Neural progenitor cell (in vitro differentiated cells): Measurements from ENCODE around the gene CLASRP. TPM values are rescaled to one million over a fixed set of nuclear protein-coding genes. Genes with fewer than 3 reads are reported as not detected.

Source experiments
- DNase-seq: peaks from one replicate; pipeline ENCODE4 v3.0.0-alpha.2; 2016; ENCODE audit warnings: low spot score
- H2AFZ ChIP-seq: fragments of 200-600 bp; sonication (generic); replicated peaks from 2 replicates; pipeline ENCODE4 v1.6.1; 2016; ENCODE audit warnings: antibody characterized with exemption
- H3F3A ChIP-seq: fragments of 200-600 bp; sonication (generic); 2 replicates; pipeline ENCODE4 v1.6.1; 2016; ENCODE audit warnings: antibody characterized with exemption, low read depth
- H3K27ac ChIP-seq: fragments of 200-600 bp; sonication (generic); 2 replicates; pipeline ENCODE4 v1.5.1; 2016; ENCODE audit warnings: mild to moderate bottlenecking
- H3K27me3 ChIP-seq: fragments of 200-600 bp; sonication (generic); 2 replicates; pipeline ENCODE4 v1.6.1; 2016; ENCODE audit warnings: mild to moderate bottlenecking, moderate library complexity
- H3K36me3 ChIP-seq: fragments of 200-600 bp; sonication (generic); 2 replicates; pipeline ENCODE4 v1.5.1; 2016
- H3K4me1 ChIP-seq: fragments of 200-600 bp; sonication (generic); 2 replicates; pipeline ENCODE4 v1.6.1; 2016; ENCODE audit warnings: mixed run types
- H3K4me2 ChIP-seq: fragments of 200-600 bp; sonication (generic); 2 replicates; pipeline ENCODE4 v1.6.1; 2016
- H3K4me3 ChIP-seq: fragments of 200-600 bp; sonication (generic); 2 replicates; pipeline ENCODE4 v1.5.1; 2016
- H3K79me2 ChIP-seq: fragments of 200-600 bp; sonication (generic); 2 replicates; pipeline ENCODE4 v1.6.1; 2016; ENCODE audit warnings: low read depth
- H3K9ac ChIP-seq: fragments of 200-600 bp; sonication (generic); 2 replicates; pipeline ENCODE4 v1.6.1; 2016
- H3K9me3 ChIP-seq: fragments of 200-600 bp; sonication (generic); 2 replicates; pipeline ENCODE4 v1.5.1; 2016; ENCODE audit warnings: low read depth
- H4K20me1 ChIP-seq: fragments of 200-600 bp; sonication (generic); 2 replicates; pipeline ENCODE4 v1.6.1; 2016; ENCODE audit warnings: low read depth
- H3K27ac Mint-ChIP-seq: 3 replicates; pipeline ENCODE4 v1.8.0; 2021; ENCODE audit warnings: mixed read lengths
- H3K27me3 Mint-ChIP-seq: 2 replicates; pipeline ENCODE4 v1.8.0; 2022; ENCODE audit warnings: low read depth, mild to moderate bottlenecking, inconsistent platforms, moderate library complexity, mixed read lengths; ENCODE audit not compliant: insufficient read depth
- H3K36me3 Mint-ChIP-seq: 3 replicates; pipeline ENCODE4 v1.8.0; 2021; ENCODE audit warnings: mixed read lengths
- H3K4me1 Mint-ChIP-seq: 3 replicates; pipeline ENCODE4 v1.8.0; 2021; ENCODE audit warnings: mixed read lengths
- H3K4me3 Mint-ChIP-seq: 3 replicates; pipeline ENCODE4 v1.8.0; 2021; ENCODE audit warnings: mild to moderate bottlenecking, moderate library complexity, mixed read lengths
- H3K9me3 Mint-ChIP-seq: 3 replicates; pipeline ENCODE4 v1.8.0; 2020; ENCODE audit warnings: mixed read lengths
- EZH2 ChIP-seq: fragments of 200-600 bp; sonication (generic); IDR thresholded peaks from 2 replicates; pipeline ENCODE4 v1.6.1; 2017; ENCODE audit warnings: antibody characterized with exemption, mild to moderate bottlenecking, moderate library complexity
- EZH2phosphoT487 ChIP-seq: fragments of 200-600 bp; sonication (generic); IDR thresholded peaks from 2 replicates; pipeline ENCODE4 v1.6.1; 2017; ENCODE audit warnings: antibody characterized with exemption
- total RNA-seq: library from RNA; depleted of rRNA; stranded (reverse); fragments of >200 nt; gene quantifications from 2 replicates; pipeline ENCODE4 v1.2.3, GENCODE V29; 2015; ENCODE audit warnings: low replicate concordance
- TF ChIP-seq, protein P1 (sequence below): fragments of 200-600 bp; sonication (generic); IDR thresholded peaks from 2 replicates; pipeline ENCODE4 v1.5.1; 2017; ENCODE audit warnings: antibody characterized with exemption, mild to moderate bottlenecking

Gene CLASRP
- total RNA-seq, 1 donor from 2014 or later, result 57.0 TPM

DNA sequence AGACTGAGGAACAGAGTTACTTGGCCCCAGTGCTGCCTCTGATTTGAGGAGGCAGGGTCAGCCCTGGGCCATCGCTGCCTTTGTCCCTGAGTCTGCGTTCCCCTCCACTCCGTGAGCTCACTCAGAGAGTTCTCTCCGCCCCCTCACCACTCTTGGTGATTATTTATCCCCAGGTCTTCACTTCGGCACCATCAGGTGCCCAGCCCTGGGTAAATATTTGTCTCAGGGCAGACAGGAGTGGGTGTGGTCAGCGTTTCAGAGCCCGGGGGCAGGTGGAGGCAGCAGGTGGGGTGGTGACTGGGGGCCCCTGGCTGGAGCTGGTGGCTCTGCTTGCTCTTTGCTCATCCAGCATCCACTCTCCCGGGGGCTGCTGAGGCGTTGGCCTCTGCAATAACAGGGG is 74.8 kb downstream of the CLASRP start:
- no peak overlapping the region for H3K27ac ChIP-seq
- Mint-ChIP-seq H3K9me3 (no peaks in the 10 kb centered on the region), H3K27ac (no peak overlapping the region), H3K27me3 (no peaks in the 10 kb centered on the region), H3K4me1 (peaks cover 20% of the 10 kb centered on the region), H3K36me3 (peaks cover 5% of the 10 kb centered on the region), H3K4me3 (no peak overlapping the region)
- H3K27me3 ChIP-seq, result no peaks in the 10 kb centered on the region
- H3K79me2 ChIP-seq, result peaks cover 98% of the 10 kb centered on the region
- DNase-seq, result no peak
- no peak overlapping the region for H3K4me2 ChIP-seq
- no peak overlapping the region for H2AFZ ChIP-seq
- peaks cover 100% of the 10 kb centered on the region for H4K20me1 ChIP-seq
- H3K36me3 ChIP-seq, result no peaks in the 10 kb centered on the region
- peaks cover 11% of the 10 kb centered on the region for H3K4me1 ChIP-seq
- H3K9me3 ChIP-seq, result no peaks in the 10 kb centered on the region
- peaks cover 4% of the 10 kb centered on the region for H3F3A ChIP-seq
- H3K4me3 ChIP-seq, result no peak overlapping the region
- TF ChIP-seq, protein P1, sequence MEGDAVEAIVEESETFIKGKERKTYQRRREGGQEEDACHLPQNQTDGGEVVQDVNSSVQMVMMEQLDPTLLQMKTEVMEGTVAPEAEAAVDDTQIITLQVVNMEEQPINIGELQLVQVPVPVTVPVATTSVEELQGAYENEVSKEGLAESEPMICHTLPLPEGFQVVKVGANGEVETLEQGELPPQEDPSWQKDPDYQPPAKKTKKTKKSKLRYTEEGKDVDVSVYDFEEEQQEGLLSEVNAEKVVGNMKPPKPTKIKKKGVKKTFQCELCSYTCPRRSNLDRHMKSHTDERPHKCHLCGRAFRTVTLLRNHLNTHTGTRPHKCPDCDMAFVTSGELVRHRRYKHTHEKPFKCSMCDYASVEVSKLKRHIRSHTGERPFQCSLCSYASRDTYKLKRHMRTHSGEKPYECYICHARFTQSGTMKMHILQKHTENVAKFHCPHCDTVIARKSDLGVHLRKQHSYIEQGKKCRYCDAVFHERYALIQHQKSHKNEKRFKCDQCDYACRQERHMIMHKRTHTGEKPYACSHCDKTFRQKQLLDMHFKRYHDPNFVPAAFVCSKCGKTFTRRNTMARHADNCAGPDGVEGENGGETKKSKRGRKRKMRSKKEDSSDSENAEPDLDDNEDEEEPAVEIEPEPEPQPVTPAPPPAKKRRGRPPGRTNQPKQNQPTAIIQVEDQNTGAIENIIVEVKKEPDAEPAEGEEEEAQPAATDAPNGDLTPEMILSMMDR, result no peak
- TF ChIP-seq EZH2phosphoT487 (no peak), EZH2 (no peak)
- H3K9ac ChIP-seq, result no peak overlapping the region

DNA sequence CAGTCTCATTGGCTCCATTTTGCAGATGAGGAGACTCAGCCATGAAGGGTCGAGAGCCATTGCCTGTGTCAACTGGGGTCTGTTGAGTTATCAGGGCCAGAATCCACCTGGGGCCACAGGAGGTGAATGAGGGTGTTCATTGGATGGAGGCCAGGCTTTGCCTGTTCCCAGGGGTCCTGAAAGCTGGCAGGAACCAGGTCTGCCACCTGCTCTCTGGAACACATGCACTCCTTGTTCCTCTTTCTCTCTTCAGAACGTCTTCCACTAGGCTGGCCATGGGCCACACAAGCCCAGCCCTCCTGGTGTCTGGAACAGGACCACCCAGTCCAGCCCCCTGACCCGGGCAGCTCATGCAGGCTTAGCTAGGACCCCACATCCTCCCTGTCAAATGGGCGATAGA is 75.3 kb downstream of the CLASRP start:
- Mint-ChIP-seq H3K4me1 (peaks cover 20% of the 10 kb centered on the region), H3K36me3 (peaks cover 3% of the 10 kb centered on the region), H3K27ac (peak overlapping the region; percentile 33), H3K4me3 (no peak overlapping the region), H3K9me3 (no peaks in the 10 kb centered on the region), H3K27me3 (no peaks in the 10 kb centered on the region)
- Histone ChIP-seq H3K9ac (no peak overlapping the region), H3F3A (peaks cover 4% of the 10 kb centered on the region), H3K36me3 (no peaks in the 10 kb centered on the region), H3K27me3 (no peaks in the 10 kb centered on the region), H3K27ac (no peak overlapping the region), H3K4me2 (no peak overlapping the region), H3K79me2 (peaks cover 98% of the 10 kb centered on the region), H3K4me1 (peaks cover 11% of the 10 kb centered on the region), H3K4me3 (no peak overlapping the region), H2AFZ (no peak overlapping the region), H4K20me1 (peaks cover 100% of the 10 kb centered on the region), H3K9me3 (no peaks in the 10 kb centered on the region)
- TF ChIP-seq EZH2 (no peak), EZH2phosphoT487 (no peak)
- TF ChIP-seq, protein P1, result no peak
- DNase-seq, result no peak

DNA sequence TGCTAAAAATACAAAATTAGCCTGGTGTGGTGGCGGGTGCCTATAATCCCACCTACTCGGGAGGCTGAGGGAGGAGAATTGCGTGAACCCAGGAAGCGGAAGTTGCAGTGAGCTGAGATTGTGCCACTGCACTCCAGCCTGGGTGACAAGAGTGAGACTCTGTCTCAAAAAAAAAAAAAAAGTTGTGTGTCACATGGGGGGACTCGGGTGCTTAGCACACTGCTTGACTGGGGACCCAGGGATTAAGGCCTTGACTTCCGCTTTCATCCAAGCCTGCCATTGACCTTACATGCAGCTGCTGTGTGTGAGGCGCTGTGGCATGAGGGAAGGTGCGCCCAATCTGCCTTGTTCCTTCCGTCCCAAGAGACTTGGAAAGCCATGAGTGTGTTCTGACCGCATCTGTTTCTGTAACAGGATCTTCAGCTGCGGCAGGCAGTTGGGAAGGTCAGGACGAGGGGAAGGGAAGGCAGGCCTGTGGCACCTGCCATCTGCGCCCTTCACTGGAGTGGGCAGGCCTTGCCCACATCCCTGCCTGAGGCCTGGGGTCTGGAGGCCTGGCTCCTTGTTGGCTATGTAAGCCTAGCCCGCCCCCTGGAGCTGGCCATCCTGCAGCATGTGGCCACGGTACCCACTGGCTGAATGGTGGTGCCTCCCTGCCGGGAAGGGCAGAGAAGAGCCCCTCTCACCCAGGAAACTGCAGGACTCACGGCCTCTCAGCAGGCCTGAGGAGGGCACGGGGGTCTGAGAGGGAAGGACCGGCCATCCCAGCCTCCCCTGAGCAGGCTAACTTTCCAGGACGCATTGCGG is 77.2 kb downstream of the CLASRP start:
- H3F3A ChIP-seq, result peaks cover 4% of the 10 kb centered on the region
- Mint-ChIP-seq H3K27me3 (peaks cover 4% of the 10 kb centered on the region), H3K4me3 (no peak overlapping the region), H3K9me3 (no peaks in the 10 kb centered on the region), H3K36me3 (no peaks in the 10 kb centered on the region), H3K4me1 (peaks cover 20% of the 10 kb centered on the region), H3K27ac (peak overlapping the region; percentile 69)
- H4K20me1 ChIP-seq, result peaks cover 99% of the 10 kb centered on the region
- H3K9ac ChIP-seq, result no peak overlapping the region
- peaks cover 11% of the 10 kb centered on the region for H3K4me1 ChIP-seq
- H3K4me3 ChIP-seq, result no peak overlapping the region
- H3K27ac ChIP-seq, result peak overlapping the region; percentile 1
- TF ChIP-seq, protein P1, result no peak
- TF ChIP-seq EZH2phosphoT487, result no peak
- TF ChIP-seq EZH2, result no peak
- no peaks in the 10 kb centered on the region for H3K36me3 ChIP-seq
- no peak overlapping the region for H2AFZ ChIP-seq
- peaks cover 98% of the 10 kb centered on the region for H3K79me2 ChIP-seq
- DNase-seq, result no peak
- H3K9me3 ChIP-seq, result no peaks in the 10 kb centered on the region
- no peaks in the 10 kb centered on the region for H3K27me3 ChIP-seq
- H3K4me2 ChIP-seq, result no peak overlapping the region
